ENCODE results near the gene KAT2A. TPM values are rescaled to one million over a fixed set of nuclear protein-coding genes. Genes with fewer than 3 reads are reported as not detected.

The KAT2A gene
- total RNA-seq, 1 donor from 2014 or later, result 10.3 TPM

DNA sequence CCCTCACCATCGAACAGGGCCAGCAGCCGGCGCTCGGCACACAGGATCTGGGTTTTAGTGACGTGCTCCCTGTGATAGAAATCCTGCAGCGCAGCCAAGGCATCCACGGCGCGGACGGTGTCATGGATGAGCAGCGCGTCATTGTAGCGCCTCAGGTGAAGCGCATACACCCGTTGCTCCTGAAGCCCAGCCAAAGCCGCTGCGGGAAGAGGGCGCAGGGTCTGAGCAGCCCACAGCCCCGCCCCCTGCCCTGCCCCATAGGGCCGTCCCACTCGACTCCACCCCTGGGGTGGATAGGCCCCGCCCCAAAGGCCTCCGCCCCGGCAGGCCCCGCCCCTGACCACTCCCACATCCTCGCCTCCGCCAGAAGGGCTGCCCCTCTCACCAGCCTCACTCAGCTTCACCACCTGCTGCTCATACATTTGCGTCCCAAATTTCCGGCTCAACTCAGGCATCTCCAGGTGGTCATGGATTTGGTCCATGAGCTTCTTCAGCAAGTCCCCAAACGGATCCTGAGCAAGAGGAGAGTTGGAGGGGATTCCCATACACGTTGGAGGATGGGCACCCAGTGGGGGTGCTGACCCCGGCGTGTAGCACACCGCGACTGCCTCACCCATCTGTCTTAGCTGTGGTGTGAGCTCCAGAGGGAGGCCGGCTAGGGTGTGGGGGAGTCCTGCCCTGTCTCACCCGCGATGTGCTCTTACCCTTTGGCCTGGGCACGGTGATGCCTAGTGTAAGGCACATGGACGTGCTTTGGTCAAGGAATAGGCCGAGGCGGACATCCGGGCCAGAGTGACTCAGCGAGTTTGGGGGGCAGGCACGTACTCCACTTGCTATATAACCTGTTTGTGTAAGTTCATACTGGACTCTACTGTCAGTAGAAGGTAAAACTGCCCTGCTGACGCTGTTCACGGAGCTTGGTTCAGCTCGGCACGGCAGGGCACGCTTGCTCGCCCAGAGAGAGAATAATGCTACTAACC lies 13.3 kb downstream of the KAT2A start:
- peak; percentile 13 for FAIRE-seq
- TF ChIP-seq, protein P1, sequence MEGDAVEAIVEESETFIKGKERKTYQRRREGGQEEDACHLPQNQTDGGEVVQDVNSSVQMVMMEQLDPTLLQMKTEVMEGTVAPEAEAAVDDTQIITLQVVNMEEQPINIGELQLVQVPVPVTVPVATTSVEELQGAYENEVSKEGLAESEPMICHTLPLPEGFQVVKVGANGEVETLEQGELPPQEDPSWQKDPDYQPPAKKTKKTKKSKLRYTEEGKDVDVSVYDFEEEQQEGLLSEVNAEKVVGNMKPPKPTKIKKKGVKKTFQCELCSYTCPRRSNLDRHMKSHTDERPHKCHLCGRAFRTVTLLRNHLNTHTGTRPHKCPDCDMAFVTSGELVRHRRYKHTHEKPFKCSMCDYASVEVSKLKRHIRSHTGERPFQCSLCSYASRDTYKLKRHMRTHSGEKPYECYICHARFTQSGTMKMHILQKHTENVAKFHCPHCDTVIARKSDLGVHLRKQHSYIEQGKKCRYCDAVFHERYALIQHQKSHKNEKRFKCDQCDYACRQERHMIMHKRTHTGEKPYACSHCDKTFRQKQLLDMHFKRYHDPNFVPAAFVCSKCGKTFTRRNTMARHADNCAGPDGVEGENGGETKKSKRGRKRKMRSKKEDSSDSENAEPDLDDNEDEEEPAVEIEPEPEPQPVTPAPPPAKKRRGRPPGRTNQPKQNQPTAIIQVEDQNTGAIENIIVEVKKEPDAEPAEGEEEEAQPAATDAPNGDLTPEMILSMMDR (IDR thresholded peaks at IDR 0.05; ENCODE audit: insufficient read depth, low read length, severe bottlenecking), result no peak
- peak; percentile 68 for DNase-seq (ENCODE audit: low read depth)
- no peaks in the 10 kb centered on the region for H3K27me3 ChIP-seq (ENCODE audit: control insufficient read depth, insufficient read depth, low read length)
- peaks cover 2% of the 10 kb centered on the region for H3K36me3 ChIP-seq (ENCODE audit: control insufficient read depth, insufficient read depth, low read length)
- no peak overlapping the region for H3K4me3 ChIP-seq (ENCODE audit: low read depth, low read length)

DNA sequence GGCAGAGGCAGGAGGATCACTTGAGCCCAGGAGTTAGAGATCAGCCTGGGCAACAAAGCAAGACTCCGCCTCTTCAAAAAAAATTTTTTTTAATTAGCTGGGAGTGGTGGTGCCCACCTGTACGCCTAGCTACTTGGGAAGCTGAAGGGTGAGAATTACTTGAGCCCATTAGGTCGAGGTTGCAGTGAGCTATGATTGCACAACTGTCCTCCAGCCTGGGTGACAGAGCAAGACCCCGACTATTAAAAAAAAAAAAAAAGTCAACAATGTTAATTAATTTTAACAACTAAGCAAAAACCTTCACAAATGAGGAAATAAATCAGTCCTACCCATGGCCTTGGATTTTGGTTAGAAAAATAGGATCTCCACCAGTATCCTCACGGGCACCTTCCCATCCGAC lies 14.0 kb downstream of the KAT2A start:
- H3K4me3 ChIP-seq (ENCODE audit: low read depth, low read length), result no peak overlapping the region
- peaks cover 2% of the 10 kb centered on the region for H3K36me3 ChIP-seq (ENCODE audit: control insufficient read depth, insufficient read depth, low read length)
- DNase-seq (ENCODE audit: low read depth) (no peak), FAIRE-seq (no peak)
- no peaks in the 10 kb centered on the region for H3K27me3 ChIP-seq (ENCODE audit: control insufficient read depth, insufficient read depth, low read length)
- TF ChIP-seq, protein P1 (IDR thresholded peaks at IDR 0.05; ENCODE audit: insufficient read depth, low read length, severe bottlenecking), result no peak

DNA sequence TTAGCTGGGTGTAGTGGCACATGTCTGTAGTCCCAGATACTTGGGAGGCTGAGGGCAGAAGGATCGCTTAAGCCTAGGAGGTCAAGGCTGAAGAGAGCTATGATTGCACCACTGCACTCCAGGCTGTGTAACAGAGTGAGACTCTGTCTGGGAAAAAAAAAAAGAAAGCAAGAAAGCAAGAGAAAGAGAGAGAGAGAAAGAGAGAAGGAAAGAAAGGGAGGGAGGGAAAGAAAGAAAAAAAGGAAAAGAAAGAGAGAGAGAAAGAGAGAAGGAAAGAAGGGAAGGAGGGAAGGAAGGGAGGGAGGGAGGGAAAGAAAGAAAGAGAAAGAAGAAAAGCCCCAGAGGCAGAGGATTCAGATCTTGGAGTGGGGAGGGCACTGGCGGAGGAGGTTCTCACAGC lies 15.2 kb downstream of the KAT2A start:
- DNase-seq (ENCODE audit: low read depth) (no peak), FAIRE-seq (no peak)
- no peaks in the 10 kb centered on the region for H3K27me3 ChIP-seq (ENCODE audit: control insufficient read depth, insufficient read depth, low read length)
- TF ChIP-seq, protein P1 (IDR thresholded peaks at IDR 0.05; ENCODE audit: insufficient read depth, low read length, severe bottlenecking), result no peak
- H3K4me3 ChIP-seq (ENCODE audit: low read depth, low read length), result no peak overlapping the region
- H3K36me3 ChIP-seq (ENCODE audit: control insufficient read depth, insufficient read depth, low read length), result peaks cover 2% of the 10 kb centered on the region

DNA sequence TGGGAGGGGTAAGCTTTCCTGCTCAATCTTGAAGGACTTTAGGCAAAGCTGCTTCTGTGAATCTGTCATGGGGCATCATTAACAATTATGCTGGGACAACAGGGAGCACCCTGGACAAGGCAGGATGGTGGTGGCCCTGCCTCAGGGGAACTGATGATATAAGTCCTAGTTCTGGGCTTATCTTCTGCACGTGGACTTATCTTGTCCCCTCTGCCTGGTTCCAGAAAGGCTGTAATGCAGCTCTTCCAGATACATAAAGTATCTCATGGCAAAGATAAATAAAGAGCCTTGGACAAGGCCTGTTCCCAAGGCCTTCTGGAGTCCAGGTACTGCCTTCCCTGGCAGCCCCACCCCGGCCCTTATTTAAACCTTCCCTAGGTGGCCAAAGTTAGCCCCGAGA lies 16.9 kb downstream of the KAT2A start:
- no peak for DNase-seq (ENCODE audit: low read depth)
- TF ChIP-seq, protein P1 (IDR thresholded peaks at IDR 0.05; ENCODE audit: insufficient read depth, low read length, severe bottlenecking), result no peak
- Histone ChIP-seq H3K4me3 (ENCODE audit: low read depth, low read length) (no peak overlapping the region), H3K27me3 (ENCODE audit: control insufficient read depth, insufficient read depth, low read length) (no peaks in the 10 kb centered on the region), H3K36me3 (ENCODE audit: control insufficient read depth, insufficient read depth, low read length) (peaks cover 2% of the 10 kb centered on the region)
- no peak for FAIRE-seq

DNA sequence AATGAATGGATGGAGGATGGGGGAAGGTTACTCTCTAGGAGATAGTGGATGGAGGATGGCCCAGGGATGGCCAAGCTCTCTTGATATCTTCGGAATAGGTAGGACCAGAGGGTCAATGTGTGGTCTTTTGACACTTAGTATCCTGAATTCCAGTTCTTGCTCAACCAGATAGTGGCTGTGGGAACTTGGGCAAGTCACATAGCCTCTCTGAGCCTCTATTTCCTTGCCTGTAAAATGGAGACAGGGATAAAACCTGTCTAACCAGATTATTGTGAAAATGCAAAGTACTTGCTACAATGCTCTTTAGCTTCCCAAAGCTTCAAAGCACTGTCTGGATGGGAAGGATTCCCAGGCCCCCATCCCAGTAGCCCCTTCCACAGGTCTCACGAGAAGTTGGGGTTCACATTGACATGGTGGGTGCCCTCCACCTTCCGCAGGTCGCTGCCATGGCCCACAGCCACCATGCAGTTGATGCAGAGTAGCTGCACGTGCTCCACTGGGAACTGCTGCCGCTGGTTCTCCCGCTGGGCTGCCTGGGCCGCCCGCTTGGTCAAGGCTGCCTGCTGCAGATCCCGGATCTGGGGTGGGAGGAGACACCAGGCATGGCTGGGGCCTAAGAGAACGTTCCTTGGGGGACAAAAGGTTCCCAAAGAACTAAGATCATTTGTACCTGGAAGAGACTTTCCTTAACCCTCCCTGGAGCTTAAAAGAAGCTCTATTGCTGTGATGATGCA lies 17.8 kb downstream of the KAT2A start:
- TF ChIP-seq, protein P1 (IDR thresholded peaks at IDR 0.05; ENCODE audit: insufficient read depth, low read length, severe bottlenecking), result no peak
- FAIRE-seq, result no peak
- H3K4me3 ChIP-seq (ENCODE audit: low read depth, low read length), result no peak overlapping the region

More for the DNA sequence above, 17.8 kb downstream of the KAT2A start:
- DNase-seq (ENCODE audit: low read depth), result no peak
- Histone ChIP-seq H3K36me3 (ENCODE audit: control insufficient read depth, insufficient read depth, low read length) (peaks cover 2% of the 10 kb centered on the region), H3K27me3 (ENCODE audit: control insufficient read depth, insufficient read depth, low read length) (no peaks in the 10 kb centered on the region)
